Activated T-helper 17 cell treated with anti-CD3 and anti-CD28 coated beads, Interleukin-2, amount 50 U/mL, for 72 hours (primary cell): ENCODE measurements around the gene CHD9NB. TPM values are rescaled to one million over a fixed set of nuclear protein-coding genes. Genes with fewer than 3 reads are reported as not detected.
"Not testable (repeated sequence)": the region's sequence is repeated elsewhere in the genome, so short reads cannot be mapped to it uniquely, and the experiment has no call there.

Experiments used
- ATAC-seq: fragments of 150-1000 bp; cut with Tn5 transposase; replicated peaks from 2 replicates; pipeline ENCODE4 v1.10.0; 2021; ENCODE audit warnings: mild to moderate bottlenecking, moderate library complexity
- H3K27ac Mint-ChIP-seq: one replicate; pipeline ENCODE4 v1.8.0; 2022; ENCODE audit warnings: mixed read lengths
- H3K27me3 Mint-ChIP-seq: one replicate; pipeline ENCODE4 v1.8.0; 2022; ENCODE audit warnings: mixed read lengths
- H3K36me3 Mint-ChIP-seq: one replicate; pipeline ENCODE4 v1.8.0; 2022; ENCODE audit warnings: low read depth, mild to moderate bottlenecking, mixed read lengths
- H3K4me1 Mint-ChIP-seq: one replicate; pipeline ENCODE4 v1.8.0; 2022; ENCODE audit warnings: mixed read lengths
- H3K4me3 Mint-ChIP-seq: one replicate; pipeline ENCODE4 v1.8.0; 2022; ENCODE audit warnings: mild to moderate bottlenecking, mixed read lengths
- H3K9me3 Mint-ChIP-seq: one replicate; pipeline ENCODE4 v1.8.0; 2022; ENCODE audit warnings: mixed read lengths
- total RNA-seq, 2 donors: library from RNA; stranded (reverse); gene quantifications; one replicate each; pipeline ENCODE4 v1.2.3, GENCODE V29; 2022

CHD9NB gene
- total RNA-seq, 2 donors from 2014 or later = 1.4 to 2.0 TPM

DNA sequence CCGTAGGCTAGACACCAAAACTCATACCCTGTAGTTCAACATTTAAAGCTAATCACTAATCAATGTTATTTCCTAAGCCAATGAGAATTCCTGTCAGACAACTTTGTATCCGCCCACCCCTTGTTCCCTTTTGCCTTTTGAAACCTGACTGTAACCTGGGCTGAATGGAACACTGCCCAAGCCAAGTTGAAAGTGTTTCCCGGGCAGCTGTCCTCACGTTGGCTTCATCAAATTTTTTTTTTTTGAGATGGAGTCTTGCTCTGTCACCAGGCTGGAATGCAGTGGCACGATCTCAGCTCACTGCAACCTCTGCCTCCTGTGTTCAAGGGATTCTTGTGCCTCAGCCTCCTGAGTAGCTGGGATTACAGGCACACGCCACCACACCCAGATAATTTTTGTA, 16.0 kb downstream of the CHD9NB start:
- H3K27me3 Mint-ChIP-seq = peaks cover 31% of the 10 kb centered on the region
- not testable (repeated sequence) for H3K4me1 Mint-ChIP-seq, ATAC-seq, H3K27ac Mint-ChIP-seq, H3K4me3 Mint-ChIP-seq, H3K36me3 Mint-ChIP-seq, H3K9me3 Mint-ChIP-seq

- Mint-ChIP-seq H3K4me1 (no peaks in the 10 kb centered on the region), H3K27ac (no peak overlapping the region), H3K9me3 (no peaks in the 10 kb centered on the region), H3K27me3 (peaks cover 31% of the 10 kb centered on the region), H3K36me3 (no peaks in the 10 kb centered on the region), H3K4me3 (no peak overlapping the region)
- no peak for ATAC-seq
Measured at GRCh38 chr16:53036066-53036465, 16.6 kb downstream of the CHD9NB start.

DNA sequence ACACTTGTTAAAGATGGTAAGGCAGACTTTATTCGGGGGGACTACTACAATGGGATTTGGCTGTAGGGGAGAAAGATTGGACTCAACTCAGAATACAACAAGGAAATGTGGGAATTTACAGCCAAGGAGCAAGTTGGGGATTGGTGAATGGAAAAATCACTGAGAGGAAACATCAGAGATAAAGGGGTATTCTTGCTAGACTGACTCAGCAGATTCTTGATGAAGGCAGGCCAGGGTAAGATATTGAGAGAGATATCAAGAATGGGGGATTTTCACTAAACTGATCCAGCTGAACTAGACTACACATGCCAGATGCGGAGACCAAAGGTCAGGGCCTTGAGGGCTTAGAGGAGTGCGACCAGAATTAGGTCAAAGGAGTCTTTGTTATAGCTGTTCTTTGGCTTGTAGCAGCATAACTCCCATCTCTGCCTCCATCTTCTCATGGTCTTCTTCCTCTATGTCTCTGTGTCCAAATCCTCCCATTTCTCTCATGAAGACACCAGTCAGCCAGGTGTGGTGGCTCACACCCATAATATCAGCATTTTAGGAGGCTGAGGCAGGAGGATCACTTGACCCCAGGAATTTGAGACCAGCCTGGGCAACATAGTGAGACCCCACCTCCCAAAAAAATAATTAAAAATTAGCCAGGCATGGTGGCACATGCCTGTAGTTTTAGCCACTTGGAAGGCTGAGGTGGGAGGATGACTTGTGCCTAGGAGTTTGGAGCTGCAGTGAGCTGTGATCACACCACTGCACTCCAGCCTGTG, 17.3 kb downstream of the CHD9NB start:
- no peaks in the 10 kb centered on the region for H3K4me1 Mint-ChIP-seq
- peaks cover 31% of the 10 kb centered on the region for H3K27me3 Mint-ChIP-seq
- H3K27ac Mint-ChIP-seq = no peak overlapping the region
- no peaks in the 10 kb centered on the region for H3K36me3 Mint-ChIP-seq
- H3K4me3 Mint-ChIP-seq = no peak overlapping the region
- no peak for ATAC-seq
- no peaks in the 10 kb centered on the region for H3K9me3 Mint-ChIP-seq

GRCh38 chr16:53034306-53034705, 18.4 kb downstream of the CHD9NB start:
- no peaks in the 10 kb centered on the region for H3K36me3 Mint-ChIP-seq
- no peak overlapping the region for H3K27ac Mint-ChIP-seq
- H3K9me3 Mint-ChIP-seq = no peaks in the 10 kb centered on the region
- peaks cover 35% of the 10 kb centered on the region for H3K27me3 Mint-ChIP-seq
- no peaks in the 10 kb centered on the region for H3K4me1 Mint-ChIP-seq
- no peak overlapping the region for H3K4me3 Mint-ChIP-seq
- no peak for ATAC-seq

GRCh38 chr16:53031323-53031942, 21.3 kb downstream of the CHD9NB start:
- Mint-ChIP-seq H3K4me3 (no peak overlapping the region), H3K27ac (no peak overlapping the region), H3K9me3 (no peaks in the 10 kb centered on the region), H3K27me3 (peaks cover 29% of the 10 kb centered on the region), H3K4me1 (no peaks in the 10 kb centered on the region), H3K36me3 (no peaks in the 10 kb centered on the region)
- ATAC-seq = no peak

DNA sequence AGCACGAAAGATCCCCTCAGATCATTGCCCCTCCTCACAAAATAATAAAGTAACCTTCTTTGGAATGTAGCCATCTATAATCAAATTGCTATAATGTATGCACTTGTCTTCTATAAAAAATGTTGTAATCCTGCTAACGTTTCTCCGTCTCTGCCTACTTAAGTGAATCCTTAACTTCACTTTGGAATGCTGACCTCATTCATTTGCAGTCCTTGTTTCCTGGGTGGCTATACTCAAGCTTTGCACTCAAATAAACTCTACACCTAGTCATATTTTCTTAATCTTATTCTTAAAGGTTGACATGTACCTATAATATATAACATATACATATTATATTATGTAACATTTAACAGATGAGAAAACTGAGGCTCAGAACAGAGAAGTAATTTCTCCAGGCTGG, 22.7 kb downstream of the CHD9NB start:
- H3K9me3 Mint-ChIP-seq = no peaks in the 10 kb centered on the region
- H3K4me1 Mint-ChIP-seq = no peaks in the 10 kb centered on the region
- H3K4me3 Mint-ChIP-seq = no peak overlapping the region
- peaks cover 21% of the 10 kb centered on the region for H3K27me3 Mint-ChIP-seq
- no peak overlapping the region for H3K27ac Mint-ChIP-seq
- no peak for ATAC-seq
- H3K36me3 Mint-ChIP-seq = no peaks in the 10 kb centered on the region

DNA sequence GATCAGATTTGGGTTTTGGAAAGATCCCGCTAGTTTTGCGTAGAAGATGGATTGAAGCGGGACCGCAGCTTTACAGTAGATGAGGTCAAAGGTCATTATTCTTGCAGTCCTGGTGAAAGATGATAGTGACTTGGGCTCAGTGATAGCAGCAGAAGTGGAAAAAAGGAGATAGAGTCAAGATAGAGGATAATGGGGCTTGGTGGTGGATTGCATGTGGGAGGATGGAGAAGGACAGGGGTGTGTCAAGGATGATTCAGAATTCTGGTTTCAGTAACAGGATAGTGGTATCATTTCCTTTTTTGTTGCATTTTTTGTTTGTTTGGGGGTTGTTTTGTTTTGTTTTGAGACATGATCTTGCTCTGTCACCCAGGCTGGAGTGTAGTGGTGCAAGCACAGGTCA, 28.7 kb downstream of the CHD9NB start:
- Mint-ChIP-seq H3K27me3 (peaks cover 5% of the 10 kb centered on the region), H3K9me3 (no peaks in the 10 kb centered on the region)
- ATAC-seq = peak; percentile 43

GRCh38 chr16:53022374-53022773, 30.3 kb downstream of the CHD9NB start:
- no peak overlapping the region for H3K4me3 Mint-ChIP-seq
- H3K36me3 Mint-ChIP-seq = no peaks in the 10 kb centered on the region
- H3K27ac Mint-ChIP-seq = no peak overlapping the region
- no peak for ATAC-seq
- peaks cover 6% of the 10 kb centered on the region for H3K4me1 Mint-ChIP-seq
- H3K27me3 Mint-ChIP-seq = peaks cover 5% of the 10 kb centered on the region
- no peaks in the 10 kb centered on the region for H3K9me3 Mint-ChIP-seq

More for the DNA sequence above, 28.7 kb downstream of the CHD9NB start:
- Mint-ChIP-seq H3K27ac (no peak overlapping the region), H3K4me3 (no peak overlapping the region), H3K36me3 (no peaks in the 10 kb centered on the region), H3K4me1 (peaks cover 6% of the 10 kb centered on the region)

GRCh38 chr16:53018834-53019416, 33.8 kb downstream of the CHD9NB start:
- Mint-ChIP-seq H3K9me3 (no peaks in the 10 kb centered on the region), H3K27me3 (peaks cover 14% of the 10 kb centered on the region), H3K4me3 (no peak overlapping the region), H3K4me1 (peaks cover 2% of the 10 kb centered on the region), H3K36me3 (no peaks in the 10 kb centered on the region), H3K27ac (no peak overlapping the region)
- ATAC-seq = no peak

DNA sequence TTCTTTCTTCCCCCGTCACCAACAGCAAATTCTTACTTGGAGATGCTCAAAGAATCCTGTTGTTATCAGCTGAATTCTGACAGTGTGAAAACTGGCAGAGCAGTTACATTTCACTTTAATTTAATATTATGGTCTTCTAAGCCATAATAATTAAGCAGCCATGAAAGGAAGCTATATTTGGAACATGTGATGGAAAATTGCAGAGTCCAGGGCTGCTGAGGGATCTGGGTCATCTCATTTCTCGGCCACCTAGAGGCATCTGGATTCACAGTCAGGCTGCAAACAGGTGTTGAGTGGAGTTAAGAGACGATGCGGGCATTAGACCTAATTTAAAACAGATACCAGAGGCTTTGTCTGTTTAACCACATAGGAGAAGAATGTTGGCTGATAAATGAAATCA, 38.4 kb downstream of the CHD9NB start:
- Mint-ChIP-seq H3K9me3 (no peaks in the 10 kb centered on the region), H3K27me3 (peaks cover 27% of the 10 kb centered on the region), H3K4me1 (no peaks in the 10 kb centered on the region), H3K27ac (no peak overlapping the region), H3K36me3 (no peaks in the 10 kb centered on the region), H3K4me3 (no peak overlapping the region)
- no peak for ATAC-seq

- no peak overlapping the region for H3K4me3 Mint-ChIP-seq
- H3K27ac Mint-ChIP-seq = no peak overlapping the region
- H3K27me3 Mint-ChIP-seq = peaks cover 22% of the 10 kb centered on the region
- no peaks in the 10 kb centered on the region for H3K9me3 Mint-ChIP-seq
- H3K36me3 Mint-ChIP-seq = no peaks in the 10 kb centered on the region
- ATAC-seq = no peak
- no peaks in the 10 kb centered on the region for H3K4me1 Mint-ChIP-seq
Measured at GRCh38 chr16:53007095-53007494, 45.6 kb downstream of the CHD9NB start.

DNA sequence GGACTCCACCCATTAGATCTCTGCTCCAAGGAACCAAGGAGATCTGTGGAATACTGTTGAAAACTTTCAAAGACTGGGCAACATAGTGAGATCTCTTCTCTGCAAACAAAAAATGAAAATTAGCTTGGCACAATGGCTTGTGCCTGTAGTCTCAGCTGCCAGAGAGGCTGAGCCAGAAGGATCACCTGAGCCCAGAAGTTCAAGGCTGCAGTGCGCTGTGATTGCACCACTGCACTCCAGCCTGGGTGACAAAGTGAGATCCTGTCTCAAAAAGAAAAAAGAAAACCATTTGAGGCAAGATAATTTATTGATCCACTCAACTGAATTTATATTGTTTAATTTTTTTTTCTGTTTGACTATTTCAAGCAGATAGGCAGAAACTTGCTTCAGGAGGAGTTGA, 54.8 kb downstream of the CHD9NB start:
- no peaks in the 10 kb centered on the region for H3K36me3 Mint-ChIP-seq
- no peaks in the 10 kb centered on the region for H3K4me1 Mint-ChIP-seq
- no peak overlapping the region for H3K4me3 Mint-ChIP-seq
- peaks cover 7% of the 10 kb centered on the region for H3K27me3 Mint-ChIP-seq
- ATAC-seq = no peak
- no peaks in the 10 kb centered on the region for H3K9me3 Mint-ChIP-seq
- no peak overlapping the region for H3K27ac Mint-ChIP-seq

DNA sequence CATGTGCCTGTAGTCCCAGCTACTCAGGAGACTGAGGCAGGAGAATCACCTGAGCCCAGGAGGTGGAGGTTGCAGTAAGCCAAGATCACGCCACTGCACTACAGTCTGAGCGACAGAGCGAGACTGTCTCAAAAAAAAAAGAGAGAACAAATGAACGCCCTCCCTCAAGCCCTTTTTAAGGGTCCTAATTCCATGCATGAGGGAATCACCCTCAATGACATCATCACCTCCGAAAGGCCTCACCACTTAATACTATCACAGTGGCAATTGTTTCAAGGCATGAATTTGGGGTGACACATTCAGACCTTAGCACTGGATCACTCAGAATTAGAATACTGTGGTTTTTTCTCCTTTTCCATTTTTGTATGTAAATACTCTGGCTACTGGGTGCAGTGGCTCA, 57.8 kb downstream of the CHD9NB start:
- Mint-ChIP-seq H3K27me3 (no peaks in the 10 kb centered on the region), H3K9me3 (no peaks in the 10 kb centered on the region), H3K36me3 (no peaks in the 10 kb centered on the region), H3K27ac (no peak overlapping the region), H3K4me1 (no peaks in the 10 kb centered on the region), H3K4me3 (no peak overlapping the region)
- no peak for ATAC-seq

DNA sequence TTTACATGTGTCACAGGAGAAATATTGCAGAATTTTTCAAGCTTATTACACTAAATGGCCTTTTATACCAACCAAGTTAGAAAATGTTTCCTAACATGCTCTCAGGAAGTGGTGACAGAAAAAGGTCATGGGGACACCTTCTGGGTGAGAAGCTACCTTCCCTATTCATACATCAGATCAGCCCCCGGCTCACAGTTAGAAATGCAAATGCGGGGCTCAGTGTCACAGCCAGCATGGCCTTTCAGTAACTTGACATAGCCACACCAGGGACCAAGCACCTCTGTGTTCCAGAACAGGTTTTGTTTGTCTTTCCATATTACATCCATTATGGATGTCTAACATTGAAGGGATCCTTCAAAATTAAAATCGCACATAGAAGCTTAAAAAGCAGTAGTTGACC, 59.5 kb downstream of the CHD9NB start:
- no peaks in the 10 kb centered on the region for H3K27me3 Mint-ChIP-seq
- no peak overlapping the region for H3K4me3 Mint-ChIP-seq
- H3K36me3 Mint-ChIP-seq = no peaks in the 10 kb centered on the region
- ATAC-seq = no peak
- no peaks in the 10 kb centered on the region for H3K4me1 Mint-ChIP-seq
- no peaks in the 10 kb centered on the region for H3K9me3 Mint-ChIP-seq
- H3K27ac Mint-ChIP-seq = no peak overlapping the region

DNA sequence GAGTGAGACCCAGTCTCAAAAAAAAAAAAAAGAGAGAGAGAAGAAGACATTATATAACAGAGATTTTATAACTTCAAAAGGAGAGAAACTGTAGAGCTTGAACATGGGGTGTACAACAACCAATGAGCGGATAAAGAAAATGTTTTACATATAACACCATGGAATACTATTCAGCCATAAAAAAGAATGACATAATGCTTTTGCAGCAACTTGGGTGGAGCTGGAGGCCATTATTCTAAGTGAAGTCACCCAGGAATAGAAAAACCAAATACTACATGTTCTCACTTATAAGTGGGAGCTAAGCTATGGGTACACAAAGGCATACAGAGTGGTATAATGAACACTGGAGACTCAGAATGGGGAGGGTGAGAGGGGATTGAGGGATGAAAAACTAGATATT, 61.1 kb downstream of the CHD9NB start:
- ATAC-seq = no peak
- Mint-ChIP-seq H3K27ac (no peak overlapping the region), H3K4me1 (no peaks in the 10 kb centered on the region)

More for the DNA sequence above, 61.1 kb downstream of the CHD9NB start:
- Mint-ChIP-seq H3K9me3 (no peaks in the 10 kb centered on the region), H3K36me3 (no peaks in the 10 kb centered on the region), H3K4me3 (no peak overlapping the region), H3K27me3 (no peaks in the 10 kb centered on the region)
